K562 treated with DMSO at 1 percent for 24 hours (cell line): ENCODE results near the gene FLII. TPM values are rescaled to one million over a fixed set of nuclear protein-coding genes. Genes with fewer than 3 reads are reported as not detected.

Experiments
- total RNA-seq: library from RNA; unstranded; fragments of 300-600 nt; gene quantifications from 2 replicates; pipeline ENCODE4 v1.2.3, GENCODE V29; 2022; ENCODE audit warnings: low read depth; ENCODE audit not compliant: insufficient read depth

The FLII gene
- total RNA-seq = 147 and 152 TPM in 2 replicates

GRCh38 chr17:18258356-18259038 is at the start of gene FLII:
Gene FLII, minus strand, starts transcription at chr17:18258738. Its CDS starts 48 bp downstream, at chr17:18258690.

GRCh38 chr17:18260332-18261145 is 2.0 kb upstream of the FLII start, which contains the start of gene MIEF2:
Gene MIEF2, plus strand, starts transcription at chr17:18260662. Its CDS starts 2,059 bp downstream, at chr17:18262721.

DNA sequence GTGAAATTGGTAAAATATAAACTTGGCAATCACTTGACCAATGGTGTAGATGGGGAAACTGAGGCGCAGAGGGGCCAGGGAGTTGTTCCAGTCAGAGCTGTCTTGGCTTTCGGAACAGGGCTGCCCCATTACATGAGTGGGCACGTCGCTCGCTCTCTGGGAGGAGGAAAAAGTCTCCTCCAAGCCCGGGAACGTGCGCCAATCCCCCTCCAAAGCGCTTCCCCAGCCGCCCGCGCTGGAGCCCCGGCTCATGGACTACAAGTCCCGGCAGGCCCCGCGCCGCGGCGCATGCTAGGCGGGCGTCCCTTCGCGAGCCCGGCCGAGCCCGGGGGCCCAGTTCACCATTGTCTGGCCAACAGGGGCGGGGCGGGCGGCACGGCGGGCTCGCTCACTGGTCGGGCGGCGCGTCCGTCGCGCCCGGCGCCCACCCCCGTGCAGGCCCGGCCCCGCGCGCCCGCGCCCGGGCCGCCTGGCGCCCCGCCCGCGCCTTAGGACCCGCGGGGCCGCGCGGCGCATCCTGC is 33.4 kb downstream of the FLII start, which contains the start of gene LLGL1:
Gene LLGL1 (plus strand): TSS at position 515 of the 521 bp plus-strand sequence. CDS start 48 bp downstream, outside the sequence.

Other genes starting within 250 kb of the FLII start
- gene ATPAF2, start 219.6 kb downstream of the FLII start, total RNA-seq = 31.3 and 31.6 TPM in 2 replicates
- 4.6 and 5.4 TPM in 2 replicates for gene GID4, start 219.3 kb downstream of the FLII start, total RNA-seq
- 29.4 and 34.0 TPM in 2 replicates for gene DRG2, start 170.8 kb downstream of the FLII start, total RNA-seq
- 0.29 TPM in 1 of 2 replicates, not detected in the other for gene MYO15A, start 150.0 kb downstream of the FLII start, total RNA-seq
- 57.3 and 63.2 TPM in 2 replicates for gene ALKBH5, start 74.9 kb downstream of the FLII start, total RNA-seq
- 23.9 and 28.7 TPM in 2 replicates for gene LLGL1, start 33.1 kb downstream of the FLII start, total RNA-seq
- 10.7 and 12.1 TPM in 2 replicates for gene MIEF2, start 1.9 kb upstream of the FLII start, total RNA-seq
- gene TOP3A, start 56.3 kb upstream of the FLII start, total RNA-seq = 21.5 and 21.6 TPM in 2 replicates
- 9.4 and 10.8 TPM in 2 replicates for gene SMCR8, start 56.6 kb upstream of the FLII start, total RNA-seq
- 37.8 and 39.8 TPM in 2 replicates for gene SHMT1, start 104.8 kb upstream of the FLII start, total RNA-seq
- not detected in 2 replicates for gene EVPLL, start 119.0 kb upstream of the FLII start, total RNA-seq
- not detected in 2 replicates for gene LGALS9C, start 218.1 kb upstream of the FLII start, total RNA-seq